A549 (cell line): ENCODE measurements around the gene SPACA5. TPM values are rescaled to one million over a fixed set of nuclear protein-coding genes. Genes with fewer than 3 reads are reported as not detected.
"Not testable (repeated sequence)": the region's sequence is repeated elsewhere in the genome, so short reads cannot be mapped to it uniquely, and the experiment has no call there.

Experiments
- ATAC-seq, 2 experiments: fragments of 200-7000 bp in 1 of 2; fragments of >200 bp in 1 of 2; cut with Nextera tagmentation in 1 of 2; cut with Tn5 transposase in 1 of 2; 3 replicates each; pipeline versions ENCODE4 v1.8.0 to v1.9.1; 2018 to 2020; ENCODE audit warnings: mild to moderate bottlenecking in 1 of 2, moderate library complexity in 1 of 2
- CTCF ChIA-PET: fragments of 300-600 bp; sonication (Branson Sonifier 250); formaldehyde crosslinking; extraction: SDS; loops from one replicate; lab custom pipeline; 2021; ENCODE audit warnings: antibody characterized with exemption, inconsistent platforms; lab: Yijun Ruan, JAX
- POLR2A ChIA-PET: fragments of 350-600 bp; formaldehyde crosslinking; extraction: SDS; loops from one replicate; lab custom pipeline; 2021; ENCODE audit warnings: antibody characterized with exemption, inconsistent platforms; lab: Yijun Ruan, JAX
- DNase-seq, 2 experiments: peaks; one replicate each; pipeline versions ENCODE4 v3.0.0 to v3.0.0-alpha.2; 2011 to 2016; ENCODE audit warnings: low read depth in 1 of 2, low spot score in 1 of 2
- FAIRE-seq: peaks from 2 replicates; lab custom pipeline; 2011; peaks lifted over from hg19 to GRCh38; lab: Jason Lieb, UNC
- H3K27ac ChIP-seq, 2 experiments: fragments of >200 bp; sonication (Bioruptor Twin); formaldehyde crosslinking; 3 replicates each; pipeline ENCODE4 v1.5.1; 2016 to 2017
- H3K4me1 ChIP-seq: fragments of >200 bp; sonication (Bioruptor Twin); formaldehyde crosslinking; 3 replicates; pipeline ENCODE4 v1.6.1; 2016
- H3K4me2 ChIP-seq: fragments of >200 bp; sonication (Bioruptor Twin); formaldehyde crosslinking; 3 replicates; pipeline ENCODE4 v1.6.1; 2016
- H3K4me3 ChIP-seq: fragments of >200 bp; sonication (Bioruptor Twin); formaldehyde crosslinking; 3 replicates; pipeline ENCODE4 v1.5.1; 2016
- H3K9me3 ChIP-seq: fragments of >200 bp; sonication (Bioruptor Twin); formaldehyde crosslinking; 3 replicates; pipeline ENCODE4 v1.6.1; 2016
- CBX8 ChIP-seq: fragments of 200-600 bp; sonication (generic); IDR thresholded peaks from 2 replicates; pipeline ENCODE4 v1.6.1; 2016
- CHD2 ChIP-seq: fragments of 150-350 bp; IDR thresholded peaks from 2 replicates; pipeline ENCODE4 v1.6.1; 2014; ENCODE audit warnings: low read length; ENCODE audit not compliant: partially characterized antibody
- E2F6 ChIP-seq: IDR thresholded peaks from 2 replicates; pipeline ENCODE4 v1.6.1; 2012; ENCODE audit warnings: low read depth, borderline replicate concordance
- EHF ChIP-seq: fragments of 250-450 bp; sonication (Bioruptor Pico); IDR thresholded peaks from 2 replicates; pipeline ENCODE4 v1.5.0; 2020; ENCODE audit warnings: mild to moderate bottlenecking
- FOSL2 ChIP-seq, 2 experiments: fragments of 450-650 bp in 1 of 2; fragments of >200 bp in 1 of 2; sonication (Bioruptor Twin) in 1 of 2; formaldehyde crosslinking; IDR thresholded peaks; 2 replicates each; pipeline versions ENCODE4 v1.5.0 to v1.6.1; 2016 to 2020; ENCODE audit warnings: mild to moderate bottlenecking in 1 of 2, moderate library complexity in 1 of 2
- GATA3 ChIP-seq: IDR thresholded peaks from 2 replicates; pipeline ENCODE4 v1.6.1; 2012; ENCODE audit warnings: borderline replicate concordance
- HEYL ChIP-seq: fragments of 250-450 bp; sonication (Bioruptor Pico); IDR thresholded peaks from 2 replicates; pipeline ENCODE4 v1.8.0; 2021; ENCODE audit warnings: mild to moderate bottlenecking, moderate library complexity
- HOXB5 ChIP-seq: fragments of 250-450 bp; sonication (Bioruptor Pico); IDR thresholded peaks from 2 replicates; pipeline ENCODE4 v1.5.0; 2020; ENCODE audit warnings: mild to moderate bottlenecking, moderate library complexity
- JUNB ChIP-seq: fragments of >200 bp; sonication (Bioruptor Twin); formaldehyde crosslinking; IDR thresholded peaks from 2 replicates; pipeline ENCODE4 v1.6.1; 2016
- MAX ChIP-seq: IDR thresholded peaks from 2 replicates; pipeline ENCODE4 v1.6.1; 2012
- REST ChIP-seq: fragments of 200-600 bp; sonication (generic); IDR thresholded peaks from 2 replicates; pipeline ENCODE4 v1.6.1; 2016; ENCODE audit warnings: antibody characterized with exemption, mild to moderate bottlenecking, moderate library complexity
- RNF2 ChIP-seq: fragments of 200-600 bp; sonication (generic); IDR thresholded peaks from 2 replicates; pipeline ENCODE4 v1.6.1; 2016; ENCODE audit warnings: low read depth, mild to moderate bottlenecking, antibody characterized with exemption, moderate library complexity, borderline replicate concordance
- TP53 ChIP-seq: fragments of 250-450 bp; sonication (Bioruptor Pico); IDR thresholded peaks from 2 replicates; pipeline ENCODE4 v1.5.0; 2021; ENCODE audit warnings: mild to moderate bottlenecking, moderate library complexity
- ZNF302 ChIP-seq: fragments of 250-450 bp; sonication (Bioruptor Pico); IDR thresholded peaks from 2 replicates; pipeline ENCODE4 v1.9.0; 2021; ENCODE audit warnings: inconsistent platforms, mild to moderate bottlenecking, moderate library complexity
- WGBS: methylation state at CpG from one replicate; pipeline ENCODE4 v1.1.6; 2017; ENCODE audit errors: missing lambda C conversion rate; 5-methylcytosine and 5-hydroxymethylcytosine counted together
- polyA plus RNA-seq, 4 experiments: library from polyadenylated mRNA; depleted of rRNA in 3 of 4; stranded (reverse); fragments of >200 nt; fragmentation: RNase III in 1 of 4; extraction: RNeasy Plus Mini Kit Qiagen cat#74134 plus additional on column Dnase treatment in 1 of 4; gene quantifications; 2 replicates in 3 of 4; 3 replicates in 1 of 4; pipeline ENCODE4 v1.2.3, GENCODE V29; 2011 to 2017

Gene SPACA5
- polyA plus RNA-seq, 2 of the 4 experiments (the other 2 are of a cell fraction) = not detected

DNA sequence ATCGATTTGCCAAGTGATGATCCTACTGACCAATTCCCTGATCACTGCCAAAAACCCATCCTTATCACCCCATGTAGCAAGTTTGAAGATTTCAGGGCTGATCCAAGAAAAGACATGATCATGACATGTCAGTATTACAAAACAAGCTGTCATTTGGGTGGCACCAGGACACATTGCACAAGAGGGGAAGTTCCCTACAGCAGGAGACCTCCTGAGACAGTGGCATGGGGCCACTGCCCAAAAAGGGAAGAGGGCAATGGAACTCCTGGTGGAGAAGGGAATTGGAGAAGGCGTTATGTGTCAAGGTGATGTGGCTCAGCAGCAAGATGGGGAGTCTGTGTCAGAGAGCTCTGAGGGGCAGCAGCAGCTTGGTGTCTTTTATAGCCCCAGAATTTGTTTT is 46.4 kb upstream of the SPACA5 start:
- TF ChIP-seq EHF (CRISPR knock-in tag) (no peak), TP53 (no peak), ZNF302 (CRISPR knock-in tag) (no peak), CBX8 (no peak), MAX (no peak)
- ChIA-PET POLR2A (no interaction called here), CTCF (no interaction called here)
- no peak for DNase-seq
- 6% methylated on average over 2 of the region's 2 CpGs for WGBS
- peaks cover 11% of the 10 kb centered on the region; the same call in 1 of the 3 replicates for H3K9me3 ChIP-seq
- no peak overlapping the region for H3K4me3 ChIP-seq
- no peak for FAIRE-seq
- no peak for ATAC-seq
- no peak overlapping the region for H3K27ac ChIP-seq
- no peaks in the 10 kb centered on the region for H3K4me1 ChIP-seq
- H3K4me2 ChIP-seq = no peak overlapping the region

- ATAC-seq, CTCF ChIA-PET, FAIRE-seq, H3K27ac ChIP-seq, H3K4me2 ChIP-seq, DNase-seq, H3K4me3 ChIP-seq, H3K4me1 ChIP-seq, POLR2A ChIA-PET: not testable (repeated sequence)
- H3K9me3 ChIP-seq = peaks cover 11% of the 10 kb centered on the region; the same call in 1 of the 3 replicates
- WGBS = 9% methylated on average over 6 of the region's 6 CpGs
These were observed 45.0 kb upstream of the SPACA5 start for GRCh38 chrX:47961830-47962229.

- POLR2A ChIA-PET, H3K4me2 ChIP-seq, ATAC-seq, H3K4me1 ChIP-seq, FAIRE-seq, H3K4me3 ChIP-seq, H3K27ac ChIP-seq, DNase-seq, CTCF ChIA-PET: not testable (repeated sequence)
- 60% methylated on average over 6 of the region's 14 CpGs for WGBS
- H3K9me3 ChIP-seq = peaks cover 17% of the 10 kb centered on the region; the same call in 2 of the 3 replicates
These were observed 41.3 kb upstream of the SPACA5 start for GRCh38 chrX:47965526-47965925.

DNA sequence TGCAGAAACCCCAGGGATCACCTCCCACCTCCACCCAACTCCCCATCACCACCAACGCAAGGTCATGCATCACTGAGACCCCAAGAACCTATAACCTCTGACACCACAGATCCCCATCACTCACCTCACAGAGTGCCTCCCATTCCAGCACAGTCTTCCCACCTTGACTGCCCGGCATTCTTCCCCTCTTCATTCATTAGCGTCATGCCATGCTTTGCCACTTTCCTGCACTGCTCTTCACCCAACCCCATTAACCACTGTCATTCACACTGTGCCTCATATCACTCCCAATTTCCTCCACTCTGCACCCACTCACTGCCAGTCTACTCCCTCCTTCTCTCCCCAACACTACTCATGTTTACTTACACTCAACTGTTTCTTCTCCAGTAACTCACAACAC is 33.6 kb upstream of the SPACA5 start:
- FAIRE-seq (peak; percentile 43), ATAC-seq (no peak), DNase-seq (no peak)
- Histone ChIP-seq H3K4me3 (no peak overlapping the region), H3K4me1 (no peaks in the 10 kb centered on the region), H3K27ac (no peak overlapping the region), H3K4me2 (no peak overlapping the region), H3K9me3 (peaks cover 66% of the 10 kb centered on the region)
- ChIA-PET CTCF (no interaction called here), POLR2A (no interaction called here)
- WGBS = 63% methylated on average over 3 of the region's 3 CpGs
- TF ChIP-seq JUNB (no peak), CHD2 (no peak), HEYL (no peak), HOXB5 (CRISPR knock-in tag) (no peak), CBX8 (no peak), REST (no peak), GATA3 (no peak), RNF2 (no peak), E2F6 (no peak), FOSL2 (IDR thresholded peaks at IDR 0.05) (no peak), FOSL2 (CRISPR knock-in tag; IDR thresholded peaks at IDR 0.05) (no peak), ZNF302 (CRISPR knock-in tag) (no peak)
